Panc1 (cell line): ENCODE results near the gene HMCN2. TPM values are rescaled to one million over a fixed set of nuclear protein-coding genes. Genes with fewer than 3 reads are reported as not detected.

Experiments
- ATAC-seq: fragments of 200-7000 bp; cut with Tn5 transposase; 2 replicates; pipeline ENCODE4 v1.9.1; 2020; ENCODE audit warnings: mild to moderate bottlenecking, moderate library complexity
- BruUV-seq: library from RNA; stranded (reverse); fragments of 400-500 nt; replicated peaks from 2 replicates; lab custom pipeline; 2021; lab: Mats Ljungman, UMichigan
- CTCF ChIA-PET: fragments of 300-600 bp; sonication (Branson Sonifier 250); formaldehyde crosslinking; loops from one replicate; lab custom pipeline; 2022; ENCODE audit warnings: antibody characterized with exemption; lab: Charles Lee
- POLR2A ChIA-PET: fragments of 300-600 bp; sonication (Branson Sonifier 250); formaldehyde crosslinking; loops from one replicate; lab custom pipeline; 2022; ENCODE audit warnings: antibody characterized with exemption; lab: Charles Lee
- DNase-seq: peaks from one replicate; pipeline ENCODE4 v3.0.0-alpha.2; 2010; ENCODE audit warnings: low read depth, low spot score
- H3K27ac ChIP-seq: 2 replicates; pipeline ENCODE4 v1.5.1; 2011; ENCODE audit warnings: mild to moderate bottlenecking, low read length, inconsistent platforms
- H3K27me3 ChIP-seq: fragments of 200-500 bp; sonication (Bioruptor generic); 2 replicates; pipeline ENCODE4 v1.6.0; 2014; ENCODE audit warnings: low read length, inconsistent platforms; ENCODE audit not compliant: control insufficient read depth, insufficient read depth
- H3K36me3 ChIP-seq: fragments of 200-500 bp; sonication (Bioruptor generic); 2 replicates; pipeline ENCODE4 v1.5.1; 2014; ENCODE audit warnings: inconsistent platforms, mild to moderate bottlenecking, low read length, moderate library complexity; ENCODE audit not compliant: control insufficient read depth, insufficient read depth
- H3K4me1 ChIP-seq: 2 replicates; pipeline ENCODE4 v1.5.1; 2011; ENCODE audit warnings: inconsistent platforms, mild to moderate bottlenecking, low read length, moderate library complexity; ENCODE audit not compliant: control insufficient read depth, insufficient read depth
- H3K4me3 ChIP-seq, 2 experiments: 2 replicates each; pipeline ENCODE4 v1.5.1; 2011 to 2012; ENCODE audit warnings: low read depth in 2 of 2, low read length in 2 of 2, mild to moderate bottlenecking in 2 of 2, inconsistent platforms in 1 of 2, moderate library complexity in 1 of 2
- H3K9me3 ChIP-seq: fragments of 200-500 bp; sonication (Bioruptor generic); 2 replicates; pipeline ENCODE4 v1.5.1; 2014; ENCODE audit warnings: low read depth, mild to moderate bottlenecking, inconsistent platforms, low read length, moderate library complexity; ENCODE audit not compliant: control insufficient read depth, insufficient read depth
- POLR2AphosphoS5 ChIP-seq: IDR thresholded peaks from 2 replicates; pipeline ENCODE4 v1.6.1; 2012; ENCODE audit warnings: mild to moderate bottlenecking, low read depth, low read length, moderate library complexity
- REST ChIP-seq, 2 experiments: IDR thresholded peaks; 2 replicates each; pipeline ENCODE4 v1.6.1; 2011 to 2012; ENCODE audit warnings: low read depth in 2 of 2, control low read depth in 1 of 2, low read length in 1 of 2, mild to moderate bottlenecking in 1 of 2, moderate library complexity in 1 of 2; ENCODE audit not compliant: insufficient read depth in 1 of 2
- SIN3A ChIP-seq: IDR thresholded peaks from 2 replicates; pipeline ENCODE4 v1.6.1; 2012; ENCODE audit warnings: low read depth, mild to moderate bottlenecking, low read length, moderate library complexity, borderline replicate concordance; ENCODE audit not compliant: insufficient read depth
- TCF7L2 ChIP-seq: IDR thresholded peaks from 2 replicates; pipeline ENCODE4 v1.6.1; 2011; ENCODE audit warnings: mild to moderate bottlenecking, low read depth, low read length, inconsistent platforms
- in situ Hi-C: cut with HindIII; loops from 2 replicates; pipeline ENCODE4 v1.10.0; 2016; ENCODE audit warnings: low sequenced_read_pairs, low pct_unique_long_range_greater_than_20kb
- intact Hi-C: fragments of 100-400 bp; cut with micrococcal nuclease; formaldehyde crosslinking; loops from one replicate; pipeline ENCODE4 v1.10.0; 2022; ENCODE audit not compliant: unreplicated experiment
- total RNA-seq: library from RNA; stranded (reverse); gene quantifications from one replicate; pipeline ENCODE4 v1.2.1, GENCODE V29; 2021; ENCODE audit not compliant: unreplicated experiment
- TF ChIP-seq, protein P1 (sequence below): fragments of 450-650 bp; IDR thresholded peaks from 2 replicates; pipeline ENCODE4 v1.5.1; 2017; ENCODE audit warnings: mild to moderate bottlenecking

HMCN2 gene
- total RNA-seq, 1 experiment from 2014 or later, result 0.05 TPM

GRCh38 chr9:130351343-130351742 lies 85.8 kb downstream of the HMCN2 start:
- Histone ChIP-seq H3K27me3 (no peaks in the 10 kb centered on the region), H3K4me3 (no peak overlapping the region), H3K36me3 (no peaks in the 10 kb centered on the region), H3K27ac (no peak overlapping the region), H3K9me3 (no peaks in the 10 kb centered on the region), H3K4me1 (no peaks in the 10 kb centered on the region)
- POLR2A ChIA-PET, result no interaction called here
- in situ Hi-C loops (no loop called here), intact Hi-C loops (no loop called here)
- CTCF ChIA-PET, result no interaction called here
- DNase-seq (no peak), ATAC-seq (no peak)
- no TSS peak for BruUV-seq
- TF ChIP-seq TCF7L2, result no peak

DNA sequence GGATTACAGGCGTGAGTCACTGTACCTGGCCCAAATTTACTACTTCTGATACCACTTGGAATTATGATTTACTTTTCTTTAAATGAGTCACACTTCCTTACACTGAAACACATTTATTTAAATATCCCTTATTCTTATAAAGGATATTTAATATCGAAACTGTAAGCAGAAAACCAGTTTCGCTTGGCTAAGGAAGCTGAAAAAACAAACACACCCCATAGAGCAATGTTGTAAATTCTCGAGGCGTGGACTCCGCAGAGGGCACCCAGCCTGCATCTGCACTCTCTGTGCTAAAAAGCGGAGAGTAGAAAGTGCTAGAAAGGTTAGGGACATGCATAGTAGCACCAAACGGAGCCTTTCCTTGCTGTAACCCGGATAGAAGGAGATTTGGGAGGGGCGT lies 86.5 kb downstream of the HMCN2 start:
- no peaks in the 10 kb centered on the region for H3K9me3 ChIP-seq
- intact Hi-C loops, result no loop called here
- no peaks in the 10 kb centered on the region for H3K27me3 ChIP-seq
- no peak overlapping the region for H3K27ac ChIP-seq
- in situ Hi-C loops, result no loop called here
- H3K36me3 ChIP-seq, result no peaks in the 10 kb centered on the region
- TF ChIP-seq, protein P1, sequence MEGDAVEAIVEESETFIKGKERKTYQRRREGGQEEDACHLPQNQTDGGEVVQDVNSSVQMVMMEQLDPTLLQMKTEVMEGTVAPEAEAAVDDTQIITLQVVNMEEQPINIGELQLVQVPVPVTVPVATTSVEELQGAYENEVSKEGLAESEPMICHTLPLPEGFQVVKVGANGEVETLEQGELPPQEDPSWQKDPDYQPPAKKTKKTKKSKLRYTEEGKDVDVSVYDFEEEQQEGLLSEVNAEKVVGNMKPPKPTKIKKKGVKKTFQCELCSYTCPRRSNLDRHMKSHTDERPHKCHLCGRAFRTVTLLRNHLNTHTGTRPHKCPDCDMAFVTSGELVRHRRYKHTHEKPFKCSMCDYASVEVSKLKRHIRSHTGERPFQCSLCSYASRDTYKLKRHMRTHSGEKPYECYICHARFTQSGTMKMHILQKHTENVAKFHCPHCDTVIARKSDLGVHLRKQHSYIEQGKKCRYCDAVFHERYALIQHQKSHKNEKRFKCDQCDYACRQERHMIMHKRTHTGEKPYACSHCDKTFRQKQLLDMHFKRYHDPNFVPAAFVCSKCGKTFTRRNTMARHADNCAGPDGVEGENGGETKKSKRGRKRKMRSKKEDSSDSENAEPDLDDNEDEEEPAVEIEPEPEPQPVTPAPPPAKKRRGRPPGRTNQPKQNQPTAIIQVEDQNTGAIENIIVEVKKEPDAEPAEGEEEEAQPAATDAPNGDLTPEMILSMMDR, result no peak
- TF ChIP-seq REST (IDR thresholded peaks at IDR 0.05; ENCODE audit: insufficient read depth in 1 of 2, low read depth in 2 of 2, low read length in 1 of 2) (no peak), POLR2AphosphoS5 (no peak)
- H3K4me3 ChIP-seq, result no peak overlapping the region
- DNase-seq, result no peak
- BruUV-seq, result no TSS peak
- no peak for ATAC-seq
- no peaks in the 10 kb centered on the region for H3K4me1 ChIP-seq
- POLR2A ChIA-PET, result no interaction called here
- CTCF ChIA-PET, result no interaction called here

- POLR2A ChIA-PET, result no interaction called here
- CTCF ChIA-PET, result no interaction called here
- Histone ChIP-seq H3K27me3 (no peaks in the 10 kb centered on the region), H3K9me3 (no peaks in the 10 kb centered on the region), H3K27ac (no peak overlapping the region), H3K4me1 (no peaks in the 10 kb centered on the region), H3K36me3 (no peaks in the 10 kb centered on the region), H3K4me3 (no peak overlapping the region)
- no peak for DNase-seq
- TF ChIP-seq REST (IDR thresholded peaks at IDR 0.05; ENCODE audit: insufficient read depth in 1 of 2, low read depth in 2 of 2, low read length in 1 of 2), result no peak
- TF ChIP-seq TCF7L2, result no peak
- TF ChIP-seq, protein P1, result no peak
- TF ChIP-seq SIN3A, result no peak
- TF ChIP-seq POLR2AphosphoS5, result no peak
- in situ Hi-C loops (no loop called here), intact Hi-C loops (no loop called here)
- no TSS peak for BruUV-seq
- ATAC-seq, result no peak
Observed at GRCh38 chr9:130352586-130353285, 87.2 kb downstream of the HMCN2 start.
